ENCODE data around the gene BLVRA. TPM values are rescaled to one million over a fixed set of nuclear protein-coding genes. Genes with fewer than 3 reads are reported as not detected.

Gene BLVRA
- total and polyA plus RNA-seq, 2 donors (not counting 1 experiment from before 2014, with no cell fraction given) = 5.4 to 6.9 TPM

DNA sequence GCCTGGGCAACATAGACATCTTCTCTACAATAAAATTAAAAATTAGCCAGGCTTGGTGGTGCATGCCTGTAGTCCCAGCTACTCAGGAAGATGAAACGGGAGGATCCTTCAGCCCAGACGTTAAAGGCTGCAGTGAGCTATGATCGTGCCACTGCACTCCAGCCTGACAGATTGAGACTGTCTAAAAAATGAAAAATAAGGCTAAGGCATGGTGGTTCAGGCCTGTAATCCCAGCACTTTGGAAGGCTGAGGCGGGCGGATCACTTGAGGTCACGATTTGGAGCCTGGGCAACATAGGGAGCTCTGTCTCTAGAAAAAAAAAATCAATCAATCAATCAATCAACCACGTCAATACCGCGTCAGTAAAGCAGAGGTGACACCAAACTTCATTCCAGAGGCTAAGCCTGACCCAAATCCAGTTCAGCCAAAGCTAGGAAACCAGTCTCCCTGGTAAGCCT is 79.8 kb downstream of the BLVRA start:
- no peaks in the 10 kb centered on the region for H3K27me3 ChIP-seq (replicated peaks in 1 of 4; ENCODE audit: control extremely low read depth in 1 of 4, control insufficient read depth in 3 of 4, insufficient read depth in 4 of 4, low read length in 3 of 4)
- DNase-seq = no peak
- H3K4me3 Mint-ChIP-seq = no peak overlapping the region
- H3K4me1 ChIP-seq (ENCODE audit: control insufficient read depth in 2 of 2, insufficient read depth in 2 of 2, low read length in 2 of 2) = peaks cover 13 to 14% of the 10 kb centered on the region in 2 donors
- H3K9me3 ChIP-seq (ENCODE audit: control extremely low read depth in 1 of 3, control insufficient read depth in 2 of 3, insufficient read depth in 1 of 3, low read length in 2 of 3) = no peaks in the 10 kb centered on the region
- no peaks in the 10 kb centered on the region for H4K20me1 ChIP-seq (ENCODE audit: control insufficient read depth, insufficient read depth, low read length, poor library complexity, severe bottlenecking)
- H3K9me3 Mint-ChIP-seq (ENCODE audit: insufficient read depth) = no peaks in the 10 kb centered on the region
- H3K36me3 ChIP-seq (replicated peaks in 1 of 2; ENCODE audit: control extremely low read depth in 1 of 2, control insufficient read depth in 1 of 2, extremely low read depth in 1 of 2, insufficient read depth in 2 of 2, low read length in 1 of 2) = no peaks in the 10 kb centered on the region
- peaks cover 18% of the 10 kb centered on the region for H3K4me1 Mint-ChIP-seq
- no peak overlapping the region for H3K27ac Mint-ChIP-seq
- peaks cover 3% of the 10 kb centered on the region for H3K27me3 Mint-ChIP-seq
- POLR2A ChIA-PET = no interaction called here
- peak overlapping the region; percentile 85 for H2AFZ ChIP-seq (ENCODE audit: insufficient read depth, low read depth, low read length, poor library complexity, severe bottlenecking)
- no peak overlapping the region for H3K4me3 ChIP-seq (ENCODE audit: control extremely low read depth in 1 of 5, extremely low read depth in 1 of 5, insufficient read depth in 1 of 5, low read depth in 2 of 5, low read length in 4 of 5)
- TF ChIP-seq EZH2 (IDR thresholded peaks at IDR 0.05; ENCODE audit: borderline replicate concordance, insufficient read depth, low read depth, low read length, poor library complexity, severe bottlenecking) = no peak
- TF ChIP-seq, protein P1, sequence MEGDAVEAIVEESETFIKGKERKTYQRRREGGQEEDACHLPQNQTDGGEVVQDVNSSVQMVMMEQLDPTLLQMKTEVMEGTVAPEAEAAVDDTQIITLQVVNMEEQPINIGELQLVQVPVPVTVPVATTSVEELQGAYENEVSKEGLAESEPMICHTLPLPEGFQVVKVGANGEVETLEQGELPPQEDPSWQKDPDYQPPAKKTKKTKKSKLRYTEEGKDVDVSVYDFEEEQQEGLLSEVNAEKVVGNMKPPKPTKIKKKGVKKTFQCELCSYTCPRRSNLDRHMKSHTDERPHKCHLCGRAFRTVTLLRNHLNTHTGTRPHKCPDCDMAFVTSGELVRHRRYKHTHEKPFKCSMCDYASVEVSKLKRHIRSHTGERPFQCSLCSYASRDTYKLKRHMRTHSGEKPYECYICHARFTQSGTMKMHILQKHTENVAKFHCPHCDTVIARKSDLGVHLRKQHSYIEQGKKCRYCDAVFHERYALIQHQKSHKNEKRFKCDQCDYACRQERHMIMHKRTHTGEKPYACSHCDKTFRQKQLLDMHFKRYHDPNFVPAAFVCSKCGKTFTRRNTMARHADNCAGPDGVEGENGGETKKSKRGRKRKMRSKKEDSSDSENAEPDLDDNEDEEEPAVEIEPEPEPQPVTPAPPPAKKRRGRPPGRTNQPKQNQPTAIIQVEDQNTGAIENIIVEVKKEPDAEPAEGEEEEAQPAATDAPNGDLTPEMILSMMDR (IDR thresholded peaks at IDR 0.05) = no peak
- CTCF ChIA-PET = interaction anchor here (0.5 to 4.0 kb wide), 28 partner anchors 8 to 1898 kb away, joined by 3 to 41 read pairs (median 4); partner anchors contain the start of genes COA1, MRPL32, MRPS24 and PSMA2
- H3K4me2 ChIP-seq (replicated peaks; ENCODE audit: low read depth, low read length, poor library complexity, severe bottlenecking) = peak overlapping the region; percentile 80
- H3K9ac ChIP-seq (ENCODE audit: low read length) = no peak overlapping the region
- 97% methylated on average over 6 of the region's 9 CpGs for WGBS (ENCODE audit: insufficient coverage)
- intact Hi-C loops (cut with micrococcal nuclease) = loop anchor here (2.0 kb wide), 1 partner anchor 117 kb away; no protein-coding TSS in a partner anchor
- H3K79me2 ChIP-seq (ENCODE audit: control insufficient read depth, insufficient read depth, low read length) = no peaks in the 10 kb centered on the region
- ATAC-seq (ENCODE audit: low read depth) = no peak
- H3K27ac ChIP-seq (ENCODE audit: low read length in 2 of 2) = no peak overlapping the region

DNA sequence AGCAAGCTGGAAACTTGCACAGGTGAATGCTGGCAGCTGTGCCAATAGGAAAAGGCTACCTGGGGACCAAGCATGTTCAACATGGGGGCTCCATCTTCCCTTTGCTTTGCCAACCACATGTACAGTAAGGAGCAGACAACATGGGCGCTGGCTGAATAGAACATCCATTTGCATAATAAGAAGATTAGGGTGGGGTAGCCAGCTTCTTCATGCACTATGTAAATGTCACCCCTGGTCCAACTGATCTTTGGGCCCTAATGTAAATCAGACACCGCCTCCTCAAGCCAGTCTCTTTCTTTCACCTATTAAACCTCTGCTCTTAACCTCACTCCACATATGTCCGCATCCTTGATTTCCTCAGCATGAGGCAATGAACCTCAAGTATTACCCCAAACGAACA is 84.8 kb downstream of the BLVRA start:
- H3K79me2 ChIP-seq (ENCODE audit: control insufficient read depth, insufficient read depth, low read length) = no peaks in the 10 kb centered on the region
- no peaks in the 10 kb centered on the region for H4K20me1 ChIP-seq (ENCODE audit: control insufficient read depth, insufficient read depth, low read length, poor library complexity, severe bottlenecking)
- H3K36me3 ChIP-seq (replicated peaks in 1 of 2; ENCODE audit: control extremely low read depth in 1 of 2, control insufficient read depth in 1 of 2, extremely low read depth in 1 of 2, insufficient read depth in 2 of 2, low read length in 1 of 2) = no peaks in the 10 kb centered on the region
- H3K4me2 ChIP-seq (replicated peaks; ENCODE audit: low read depth, low read length, poor library complexity, severe bottlenecking) = no peak overlapping the region
- no peak overlapping the region for H3K27ac ChIP-seq (ENCODE audit: low read length in 2 of 2)
- H2AFZ ChIP-seq (ENCODE audit: insufficient read depth, low read depth, low read length, poor library complexity, severe bottlenecking) = no peak overlapping the region
- Mint-ChIP-seq H3K9me3 (ENCODE audit: insufficient read depth) (no peaks in the 10 kb centered on the region), H3K4me1 (peaks cover 4% of the 10 kb centered on the region), H3K27me3 (peaks cover 14% of the 10 kb centered on the region), H3K27ac (no peak overlapping the region), H3K4me3 (no peak overlapping the region)
- ChIA-PET CTCF (no interaction called here), POLR2A (no interaction called here)
- intact Hi-C loops (cut with micrococcal nuclease) = no loop called here
- no peak for ATAC-seq (ENCODE audit: low read depth)
- TF ChIP-seq, protein P1 (IDR thresholded peaks at IDR 0.05) = no peak
- TF ChIP-seq EZH2 (IDR thresholded peaks at IDR 0.05; ENCODE audit: borderline replicate concordance, insufficient read depth, low read depth, low read length, poor library complexity, severe bottlenecking) = no peak
- peaks cover 0 to 3% (median 0%) of the 10 kb centered on the region in 4 experiments for H3K27me3 ChIP-seq (replicated peaks in 1 of 4; ENCODE audit: control extremely low read depth in 1 of 4, control insufficient read depth in 3 of 4, insufficient read depth in 4 of 4, low read length in 3 of 4)
- no peaks in the 10 kb centered on the region for H3K9me3 ChIP-seq (ENCODE audit: control extremely low read depth in 1 of 3, control insufficient read depth in 2 of 3, insufficient read depth in 1 of 3, low read length in 2 of 3)
- peaks cover 3 to 4% of the 10 kb centered on the region in 2 donors for H3K4me1 ChIP-seq (ENCODE audit: control insufficient read depth in 2 of 2, insufficient read depth in 2 of 2, low read length in 2 of 2)
- H3K4me3 ChIP-seq (ENCODE audit: control extremely low read depth in 1 of 5, extremely low read depth in 1 of 5, insufficient read depth in 1 of 5, low read depth in 2 of 5, low read length in 4 of 5) = no peak overlapping the region
- WGBS (ENCODE audit: insufficient coverage) = 98% methylated on average over 3 of the region's 4 CpGs
- no peak for DNase-seq
- no peak overlapping the region for H3K9ac ChIP-seq (ENCODE audit: low read length)

Data from B cell (primary cell).